ENCODE results near the gene RANBP9.

The RANBP9 gene

GRCh38 chr6:13688692-13689196 is 22.9 kb downstream of the RANBP9 start:
- TF ChIP-seq CTCF (conservative IDR thresholded peaks at IDR 0.05) (no peak), ZFX (IDR thresholded peaks at IDR 0.05) (no peak)
- no peak overlapping the region for H3K27ac ChIP-seq

GRCh38 chr6:13687917-13688351 is 23.7 kb downstream of the RANBP9 start:
- TF ChIP-seq CTCF (conservative IDR thresholded peaks at IDR 0.05) (no peak), ZFX (IDR thresholded peaks at IDR 0.05) (no peak)
- H3K27ac ChIP-seq: no peak overlapping the region

- H3K27ac ChIP-seq: no peak overlapping the region
- TF ChIP-seq CTCF (conservative IDR thresholded peaks at IDR 0.05): no peak
- TF ChIP-seq ZFX (IDR thresholded peaks at IDR 0.05): no peak
These were observed 26.8 kb downstream of the RANBP9 start for GRCh38 chr6:13684855-13685254.

- TF ChIP-seq CTCF (conservative IDR thresholded peaks at IDR 0.05): no peak
- no peak for TF ChIP-seq ZFX (IDR thresholded peaks at IDR 0.05)
These were observed 28.6 kb downstream of the RANBP9 start for GRCh38 chr6:13683038-13683437.

GRCh38 chr6:13682346-13682745 is 29.3 kb downstream of the RANBP9 start:
- H3K27ac ChIP-seq: no peak overlapping the region
- TF ChIP-seq ZFX (IDR thresholded peaks at IDR 0.05): no peak
- no peak for TF ChIP-seq CTCF (conservative IDR thresholded peaks at IDR 0.05)

More at GRCh38 chr6:13683038-13683437, 28.6 kb downstream of the RANBP9 start:
- no peak overlapping the region for H3K27ac ChIP-seq

- no peak for TF ChIP-seq ZFX (IDR thresholded peaks at IDR 0.05)
- no peak for TF ChIP-seq CTCF (conservative IDR thresholded peaks at IDR 0.05)
- no peak overlapping the region for H3K27ac ChIP-seq
These were observed 30.2 kb downstream of the RANBP9 start for GRCh38 chr6:13681305-13682061.

- no peak overlapping the region for H3K27ac ChIP-seq
- no peak for TF ChIP-seq ZFX (IDR thresholded peaks at IDR 0.05)
- TF ChIP-seq CTCF (conservative IDR thresholded peaks at IDR 0.05): no peak
These were observed 31.1 kb downstream of the RANBP9 start for GRCh38 chr6:13680448-13680968.

Data from C4-2B (cell line).